GM12892 (cell line): ENCODE measurements around the gene VEPH1.

ENCODE experiments used
- POLR2A ChIP-seq: IDR thresholded peaks from 2 replicates; pipeline ENCODE4 v1.6.1; 2011; ENCODE audit warnings: low read depth, low read length, control low read depth
- POLR2AphosphoS5 ChIP-seq: IDR thresholded peaks from 2 replicates; pipeline ENCODE4 v1.6.1; 2011; ENCODE audit warnings: low read depth, low read length, control low read depth
- TAF1 ChIP-seq: IDR thresholded peaks from 2 replicates; pipeline ENCODE4 v1.6.1; 2011; ENCODE audit warnings: low read depth, mild to moderate bottlenecking, control low read depth, low read length, borderline replicate concordance

- TF ChIP-seq POLR2AphosphoS5 (no peak), TAF1 (no peak), POLR2A (no peak)
These were observed 222.9 kb downstream of the VEPH1 start for GRCh38 chr3:157280354-157280753.
